ENCODE measurements around the gene CADM2.
"Not testable (repeated sequence)": the region's sequence is repeated elsewhere in the genome, so short reads cannot be mapped to it uniquely, and the experiment has no call there.

Gene CADM2

DNA sequence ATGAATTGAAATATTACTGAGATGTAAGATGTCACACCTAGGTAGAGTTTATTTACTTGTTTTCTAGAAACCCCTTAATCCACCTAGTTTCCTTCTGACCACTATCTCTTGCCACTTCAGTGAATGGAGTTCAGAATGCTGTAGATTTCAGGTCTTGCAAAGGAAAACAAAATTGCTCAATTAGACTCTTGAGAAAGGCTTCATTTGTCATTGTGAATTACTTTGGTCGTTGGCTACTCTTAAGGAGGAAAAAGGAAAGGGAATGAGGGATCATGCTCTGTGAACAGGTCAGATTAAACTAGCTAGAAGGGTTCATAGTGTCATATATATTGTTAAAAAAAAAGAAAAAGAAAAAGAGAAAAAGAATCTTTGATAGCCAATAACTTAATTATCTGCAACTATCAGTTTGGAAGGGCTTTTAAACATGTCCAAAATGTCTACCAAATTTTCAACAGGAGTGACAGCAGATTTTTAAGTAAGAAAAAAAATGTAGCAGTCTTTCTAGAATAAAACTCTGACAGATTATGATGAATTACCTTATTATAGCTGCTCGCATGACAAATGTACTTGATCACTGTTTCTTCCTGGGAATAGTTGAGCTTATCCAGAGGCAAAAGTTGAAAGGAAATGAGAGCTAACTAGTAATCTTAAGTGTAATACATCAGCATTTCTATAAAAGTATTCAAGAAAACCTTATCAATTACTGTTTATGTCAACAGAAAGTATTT, 543.5 kb downstream of the CADM2 start:
- H3K27ac ChIP-seq: no peak overlapping the region
- no peaks in the 10 kb centered on the region for H3K27me3 ChIP-seq
- no peak for TF ChIP-seq CTCF (IDR thresholded peaks at IDR 0.05)
- no peaks in the 10 kb centered on the region for H3K36me3 ChIP-seq
- H3K4me3 ChIP-seq (ENCODE audit: low read depth in 1 of 2, low read length in 1 of 2): no peak overlapping the region
- no peaks in the 10 kb centered on the region for H3K9me3 ChIP-seq
- no peaks in the 10 kb centered on the region for H3K4me1 ChIP-seq (ENCODE audit: control insufficient read depth in 1 of 2, insufficient read depth in 1 of 2, low read depth in 1 of 2, low read length in 1 of 2)

DNA sequence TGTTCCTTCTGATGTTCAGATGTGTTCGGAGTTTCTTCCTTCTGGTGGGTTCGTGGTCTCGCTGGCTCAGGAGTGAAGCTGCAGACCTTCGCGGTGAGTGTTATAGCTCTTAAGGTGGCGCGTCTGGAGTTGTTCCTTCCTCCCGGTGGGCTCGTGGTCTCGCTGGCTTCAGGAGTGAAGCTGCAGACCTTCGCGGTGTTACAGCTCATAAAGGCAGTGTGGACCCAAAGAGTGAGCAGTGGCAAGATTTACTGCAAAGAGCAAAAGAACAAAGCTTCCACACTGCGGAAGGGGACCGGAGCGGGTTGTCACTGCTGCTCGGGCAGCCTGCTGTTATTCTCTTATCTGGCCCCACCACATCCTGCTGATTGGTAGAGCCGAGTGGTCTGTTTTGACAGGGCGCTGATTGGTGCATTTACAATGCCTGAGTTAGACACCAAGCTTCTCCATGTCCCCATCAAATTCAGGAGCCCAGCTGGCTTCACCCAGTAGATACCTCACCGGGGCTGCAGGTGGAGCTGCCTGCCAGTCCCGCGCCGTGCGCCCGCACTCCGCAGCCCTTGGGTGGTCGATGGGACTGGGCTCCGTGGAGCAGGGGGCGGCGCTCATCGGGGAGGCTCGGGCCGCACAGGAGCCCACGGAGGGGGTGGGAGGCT, 545.5 kb downstream of the CADM2 start:
- not testable (repeated sequence) for H3K27ac ChIP-seq; H3K4me3 ChIP-seq (ENCODE audit: low read depth in 1 of 2, low read length in 1 of 2); H3K27me3 ChIP-seq; H3K36me3 ChIP-seq; H3K4me1 ChIP-seq (ENCODE audit: control insufficient read depth in 1 of 2, insufficient read depth in 1 of 2, low read depth in 1 of 2, low read length in 1 of 2); H3K9me3 ChIP-seq

- H3K27me3 ChIP-seq; H3K36me3 ChIP-seq; H3K4me3 ChIP-seq (ENCODE audit: low read depth in 1 of 2, low read length in 1 of 2); H3K4me1 ChIP-seq (ENCODE audit: control insufficient read depth in 1 of 2, insufficient read depth in 1 of 2, low read depth in 1 of 2, low read length in 1 of 2); H3K27ac ChIP-seq; H3K9me3 ChIP-seq: not testable (repeated sequence)
Measured at GRCh38 chr3:85504785-85505511, 546.2 kb downstream of the CADM2 start.

DNA sequence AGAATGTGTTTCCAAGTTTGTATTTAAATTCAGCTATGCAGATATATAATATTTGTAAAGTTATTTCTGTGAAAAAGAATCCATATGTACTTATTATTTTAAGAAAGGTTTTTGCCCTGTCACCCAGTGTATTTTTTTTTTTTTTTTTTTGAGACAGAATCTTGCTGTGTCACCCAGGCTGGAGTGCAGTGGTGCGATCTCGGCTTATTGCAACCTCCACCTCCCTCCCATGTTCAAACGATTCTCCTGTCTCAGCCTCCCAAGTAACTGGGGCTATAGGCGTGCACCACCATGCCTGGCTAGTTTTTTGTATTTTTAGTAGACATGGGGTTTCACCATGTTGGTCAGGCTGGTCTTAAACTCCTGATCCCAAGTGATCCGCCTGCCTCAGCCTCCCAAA, 548.3 kb downstream of the CADM2 start:
- H3K9me3 ChIP-seq; H3K4me3 ChIP-seq (ENCODE audit: low read depth in 1 of 2, low read length in 1 of 2); H3K36me3 ChIP-seq; H3K27me3 ChIP-seq; H3K4me1 ChIP-seq (ENCODE audit: control insufficient read depth in 1 of 2, insufficient read depth in 1 of 2, low read depth in 1 of 2, low read length in 1 of 2); H3K27ac ChIP-seq: not testable (repeated sequence)

- Histone ChIP-seq H3K27ac (no peak overlapping the region), H3K4me1 (ENCODE audit: control insufficient read depth in 1 of 2, insufficient read depth in 1 of 2, low read depth in 1 of 2, low read length in 1 of 2) (no peaks in the 10 kb centered on the region), H3K36me3 (no peaks in the 10 kb centered on the region), H3K4me3 (ENCODE audit: low read depth in 1 of 2, low read length in 1 of 2) (no peak overlapping the region), H3K9me3 (no peaks in the 10 kb centered on the region), H3K27me3 (no peaks in the 10 kb centered on the region)
- no peak for TF ChIP-seq CTCF (IDR thresholded peaks at IDR 0.05)
Measured at GRCh38 chr3:85508659-85509058, 549.9 kb downstream of the CADM2 start.

DNA sequence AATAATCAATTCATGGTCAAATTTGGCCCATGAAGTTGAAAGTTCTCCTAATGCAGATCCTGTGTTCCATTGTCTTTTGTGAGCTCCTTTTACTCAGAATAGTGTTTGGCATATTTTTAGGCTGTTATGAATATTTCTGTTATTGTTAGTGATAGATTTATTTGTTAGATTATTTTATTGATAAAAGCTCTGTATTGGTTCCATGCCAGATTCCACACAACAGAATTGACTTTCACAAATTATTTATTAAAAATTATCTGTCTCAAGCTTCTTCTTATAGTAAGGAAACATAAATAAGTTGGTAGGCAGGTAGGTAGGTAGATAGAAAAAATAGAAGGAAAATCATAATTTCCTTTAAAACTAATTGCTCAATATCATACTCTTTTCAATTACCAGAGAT, 557.4 kb downstream of the CADM2 start:
- Histone ChIP-seq H3K4me3 (ENCODE audit: low read depth in 1 of 2, low read length in 1 of 2) (no peak overlapping the region), H3K36me3 (no peaks in the 10 kb centered on the region), H3K27me3 (no peaks in the 10 kb centered on the region), H3K27ac (no peak overlapping the region), H3K4me1 (ENCODE audit: control insufficient read depth in 1 of 2, insufficient read depth in 1 of 2, low read depth in 1 of 2, low read length in 1 of 2) (no peaks in the 10 kb centered on the region), H3K9me3 (no peaks in the 10 kb centered on the region)
- no peak for TF ChIP-seq CTCF (IDR thresholded peaks at IDR 0.05)

DNA sequence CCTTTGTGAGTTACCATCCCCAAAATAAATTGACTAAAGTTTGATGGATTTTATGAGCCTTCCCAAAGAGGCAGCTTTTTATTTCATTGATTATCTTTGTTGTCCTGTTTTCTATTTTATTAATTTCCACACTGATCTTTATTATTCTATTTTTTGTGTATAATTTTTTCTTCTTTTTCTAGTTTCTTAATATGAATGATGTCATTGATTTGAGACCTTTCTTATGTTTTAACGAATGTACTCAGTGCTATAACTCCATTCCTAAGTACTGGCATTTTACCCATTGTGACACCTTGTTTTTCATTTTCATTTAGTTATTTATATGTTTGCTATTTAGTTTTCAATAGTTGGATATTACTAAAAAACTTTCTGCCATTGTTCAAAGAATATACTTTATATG, 565.3 kb downstream of the CADM2 start:
- Histone ChIP-seq H3K27ac (no peak overlapping the region), H3K9me3 (no peaks in the 10 kb centered on the region), H3K27me3 (no peaks in the 10 kb centered on the region), H3K36me3 (no peaks in the 10 kb centered on the region), H3K4me3 (ENCODE audit: low read depth in 1 of 2, low read length in 1 of 2) (no peak overlapping the region), H3K4me1 (ENCODE audit: control insufficient read depth in 1 of 2, insufficient read depth in 1 of 2, low read depth in 1 of 2, low read length in 1 of 2) (no peaks in the 10 kb centered on the region)
- TF ChIP-seq CTCF (IDR thresholded peaks at IDR 0.05): no peak

All from neutrophil (primary cell).